Keratinocyte (primary cell): ENCODE measurements around the gene ARHGAP6. TPM values are rescaled to one million over a fixed set of nuclear protein-coding genes. Genes with fewer than 3 reads are reported as not detected.

Source experiments
- DNase-seq: peaks from one replicate; pipeline ENCODE4 v3.0.0-alpha.2; 2011; ENCODE audit warnings: low read depth, missing footprints, low spot score
- FAIRE-seq: peaks from 2 replicates; lab custom pipeline; 2011; peaks lifted over from hg19 to GRCh38; lab: Jason Lieb, UNC
- H2AFZ ChIP-seq: 2 replicates; pipeline ENCODE4 v1.6.0; 2012; ENCODE audit warnings: low read length, control low read depth, inconsistent platforms; ENCODE audit not compliant: control insufficient read depth
- H3K27ac ChIP-seq: 2 replicates; pipeline ENCODE4 v1.5.1; 2011; ENCODE audit warnings: low read length; ENCODE audit not compliant: control insufficient read depth, insufficient read depth
- H3K27me3 ChIP-seq: 3 replicates; pipeline ENCODE4 v1.6.0; 2011; ENCODE audit warnings: low read length; ENCODE audit not compliant: control insufficient read depth, insufficient read depth; ENCODE audit errors: extremely low read depth
- H3K36me3 ChIP-seq, 2 experiments: 2 replicates in 1 of 2; 3 replicates in 1 of 2; pipeline ENCODE4 v1.5.1; 2011; ENCODE audit warnings: low read length in 2 of 2, mild to moderate bottlenecking in 1 of 2; ENCODE audit not compliant: control insufficient read depth in 2 of 2, insufficient read depth in 2 of 2; ENCODE audit errors: extremely low read depth in 1 of 2
- H3K4me1 ChIP-seq: 3 replicates; pipeline ENCODE4 v1.5.1; 2011; ENCODE audit warnings: low read length; ENCODE audit not compliant: control insufficient read depth, insufficient read depth; ENCODE audit errors: extremely low read depth
- H3K4me2 ChIP-seq: 3 replicates; pipeline ENCODE4 v1.6.0; 2011; ENCODE audit warnings: low read depth, low read length; ENCODE audit not compliant: control insufficient read depth, insufficient read depth; ENCODE audit errors: extremely low read depth
- H3K4me3 ChIP-seq, 3 experiments: fragments of 200-600 bp in 1 of 3; sonication (generic) in 1 of 3; 2 replicates in 2 of 3; 3 replicates in 1 of 3; pipeline ENCODE4 v1.5.1; 2011 to 2016; ENCODE audit warnings: low read length in 3 of 3, mild to moderate bottlenecking in 3 of 3, control low read depth in 2 of 3, inconsistent platforms in 1 of 3, low read depth in 1 of 3, mixed read lengths in 1 of 3, mixed run types in 1 of 3, moderate library complexity in 1 of 3; ENCODE audit not compliant: control insufficient read depth in 2 of 3, insufficient read depth in 2 of 3; ENCODE audit errors: extremely low read depth in 1 of 3
- H3K79me2 ChIP-seq: 2 replicates; pipeline ENCODE4 v1.6.0; 2012; ENCODE audit warnings: low read length; ENCODE audit not compliant: control insufficient read depth, insufficient read depth
- H3K9ac ChIP-seq: 3 replicates; pipeline ENCODE4 v1.6.0; 2011; ENCODE audit warnings: low read length; ENCODE audit not compliant: control insufficient read depth, insufficient read depth; ENCODE audit errors: extremely low read depth
- H3K9me1 ChIP-seq: 3 replicates; pipeline ENCODE4 v1.6.0; 2011; ENCODE audit warnings: low read length; ENCODE audit not compliant: control insufficient read depth, insufficient read depth; ENCODE audit errors: extremely low read depth
- H3K9me3 ChIP-seq: 2 replicates; pipeline ENCODE4 v1.5.1; 2012; ENCODE audit warnings: low read depth, low read length; ENCODE audit not compliant: control insufficient read depth
- H4K20me1 ChIP-seq: 3 replicates; pipeline ENCODE4 v1.6.0; 2011; ENCODE audit warnings: low read length; ENCODE audit not compliant: control insufficient read depth, insufficient read depth; ENCODE audit errors: extremely low read depth
- EZH2 ChIP-seq: IDR thresholded peaks from one replicate; pipeline ENCODE4 v1.6.1; 2012; ENCODE audit warnings: inconsistent platforms, mild to moderate bottlenecking, low read length, moderate library complexity
- dilution Hi-C: fragments of 300-500 bp; cut with MboI; formaldehyde crosslinking; loops from one replicate; pipeline ENCODE4 v1.7.0; 2020; ENCODE audit warnings: low sequenced_read_pairs; ENCODE audit not compliant: extremely low pct_ligation_motif_present
- polyA plus RNA-seq, 5 experiments: library from polyadenylated mRNA; depleted of rRNA in 3 of 5; stranded (reverse) in 3 of 5; stranded (forward) in 1 of 5; unstranded in 1 of 5; fragments of >200 nt; gene quantifications; 1 replicate in 1 of 5; 2 replicates in 3 of 5; 3 replicates in 1 of 5; pipeline versions ENCODE4 v1.2.1 to v1.2.3, GENCODE V29; 2011 to 2012; ENCODE audit warnings: missing spikeins in 2 of 5, low read depth in 1 of 5, low replicate concordance in 1 of 5
- TF ChIP-seq, protein P1 (sequence below), 3 experiments: IDR thresholded peaks in 1 of 3; conservative IDR thresholded peaks in 1 of 3; optimal IDR thresholded peaks in 1 of 3; 2 replicates in 2 of 3; 3 replicates in 1 of 3; pipeline versions ENCODE3 to v1.5.1; 2011; ENCODE audit warnings: low read length in 3 of 3, mild to moderate bottlenecking in 3 of 3, moderate library complexity in 2 of 3, control low read depth in 1 of 3, inconsistent platforms in 1 of 3; ENCODE audit not compliant: insufficient read depth in 2 of 3; ENCODE audit errors: extremely low read depth in 1 of 3

The ARHGAP6 gene
- polyA plus RNA-seq, 1 donor (not counting 4 experiments of a cell fraction or from before 2014, with no cell fraction given): 0.01 TPM

DNA sequence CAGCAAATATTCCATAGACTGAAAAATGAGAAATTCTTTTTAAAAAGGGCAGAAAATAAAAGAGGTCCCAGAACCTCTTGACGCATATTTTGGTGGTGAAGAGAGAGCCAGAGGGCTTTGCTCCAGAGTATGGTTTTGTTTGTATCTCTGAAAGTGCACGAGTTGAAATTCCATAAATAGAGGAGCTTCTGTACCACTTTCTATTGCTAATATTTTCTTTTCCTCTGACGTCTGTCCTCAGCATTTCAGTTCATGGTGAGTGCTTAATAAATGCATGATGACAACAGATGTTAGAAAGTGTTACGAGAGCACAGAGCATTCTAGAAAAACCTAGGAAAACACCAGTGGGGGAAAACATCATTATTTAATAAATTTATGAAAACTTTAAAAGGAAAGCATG lies 227.0 kb downstream of the ARHGAP6 start:
- H3K9me1 ChIP-seq: no peaks in the 10 kb centered on the region
- DNase-seq: no peak
- H3K27me3 ChIP-seq: no peaks in the 10 kb centered on the region
- H3K36me3 ChIP-seq: no peaks in the 10 kb centered on the region
- H3K79me2 ChIP-seq: no peaks in the 10 kb centered on the region
- dilution Hi-C loops: no loop called here
- no peaks in the 10 kb centered on the region for H4K20me1 ChIP-seq
- no peak overlapping the region for H3K27ac ChIP-seq
- peaks cover 4% of the 10 kb centered on the region for H3K4me1 ChIP-seq
- no peak overlapping the region for H3K4me2 ChIP-seq
- TF ChIP-seq EZH2: no peak
- TF ChIP-seq, protein P1, sequence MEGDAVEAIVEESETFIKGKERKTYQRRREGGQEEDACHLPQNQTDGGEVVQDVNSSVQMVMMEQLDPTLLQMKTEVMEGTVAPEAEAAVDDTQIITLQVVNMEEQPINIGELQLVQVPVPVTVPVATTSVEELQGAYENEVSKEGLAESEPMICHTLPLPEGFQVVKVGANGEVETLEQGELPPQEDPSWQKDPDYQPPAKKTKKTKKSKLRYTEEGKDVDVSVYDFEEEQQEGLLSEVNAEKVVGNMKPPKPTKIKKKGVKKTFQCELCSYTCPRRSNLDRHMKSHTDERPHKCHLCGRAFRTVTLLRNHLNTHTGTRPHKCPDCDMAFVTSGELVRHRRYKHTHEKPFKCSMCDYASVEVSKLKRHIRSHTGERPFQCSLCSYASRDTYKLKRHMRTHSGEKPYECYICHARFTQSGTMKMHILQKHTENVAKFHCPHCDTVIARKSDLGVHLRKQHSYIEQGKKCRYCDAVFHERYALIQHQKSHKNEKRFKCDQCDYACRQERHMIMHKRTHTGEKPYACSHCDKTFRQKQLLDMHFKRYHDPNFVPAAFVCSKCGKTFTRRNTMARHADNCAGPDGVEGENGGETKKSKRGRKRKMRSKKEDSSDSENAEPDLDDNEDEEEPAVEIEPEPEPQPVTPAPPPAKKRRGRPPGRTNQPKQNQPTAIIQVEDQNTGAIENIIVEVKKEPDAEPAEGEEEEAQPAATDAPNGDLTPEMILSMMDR (optimal IDR thresholded peaks at IDR 0.05 in 1 of 3, IDR thresholded peaks at IDR 0.05 in 1 of 3, conservative IDR thresholded peaks at IDR 0.05 in 1 of 3; ENCODE audit: extremely low read depth in 1 of 3, insufficient read depth in 2 of 3, low read length in 3 of 3): no peak
- no peak overlapping the region for H3K9ac ChIP-seq
- no peak overlapping the region for H3K4me3 ChIP-seq
- no peak overlapping the region for H2AFZ ChIP-seq
- H3K9me3 ChIP-seq: no peaks in the 10 kb centered on the region
- no peak for FAIRE-seq

DNA sequence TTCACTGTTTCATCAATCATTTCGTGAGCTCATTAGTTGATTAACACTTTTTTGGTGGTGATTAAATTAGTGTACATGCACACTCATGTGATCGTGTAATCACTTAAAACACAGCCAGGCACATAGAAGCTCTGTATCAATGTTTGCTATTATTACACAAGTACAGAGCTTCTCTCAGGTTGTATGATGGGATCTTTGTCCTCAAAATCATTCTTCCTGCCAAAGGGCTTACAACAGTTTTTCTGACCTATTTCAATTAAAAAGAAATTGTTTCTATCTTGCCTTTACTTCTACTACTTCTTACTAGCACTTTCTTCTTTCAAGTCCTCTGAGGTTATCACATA lies 227.4 kb downstream of the ARHGAP6 start:
- no peak overlapping the region for H3K4me3 ChIP-seq
- TF ChIP-seq EZH2: no peak
- TF ChIP-seq, protein P1 (optimal IDR thresholded peaks at IDR 0.05 in 1 of 3, IDR thresholded peaks at IDR 0.05 in 1 of 3, conservative IDR thresholded peaks at IDR 0.05 in 1 of 3; ENCODE audit: extremely low read depth in 1 of 3, insufficient read depth in 2 of 3, low read length in 3 of 3): no peak
- no peak overlapping the region for H3K27ac ChIP-seq
- H3K4me2 ChIP-seq: no peak overlapping the region
- H3K27me3 ChIP-seq: no peaks in the 10 kb centered on the region
- DNase-seq: no peak
- no peaks in the 10 kb centered on the region for H3K9me1 ChIP-seq
- no peak for FAIRE-seq
- no peaks in the 10 kb centered on the region for H4K20me1 ChIP-seq
- no peaks in the 10 kb centered on the region for H3K9me3 ChIP-seq
- H3K9ac ChIP-seq: no peak overlapping the region
- H3K4me1 ChIP-seq: peaks cover 4% of the 10 kb centered on the region
- no peaks in the 10 kb centered on the region for H3K79me2 ChIP-seq
- no peaks in the 10 kb centered on the region for H3K36me3 ChIP-seq
- H2AFZ ChIP-seq: no peak overlapping the region
- dilution Hi-C loops: no loop called here
